AG09319 (cell line): Measurements from ENCODE around the gene TMEM171.

ENCODE experiments used
- DNase-seq: peaks from one replicate; pipeline ENCODE4 v3.0.0-alpha.2; 2010; ENCODE audit warnings: low read depth; ENCODE audit errors: extremely low read depth
- CTCF ChIP-seq: IDR thresholded peaks from 2 replicates; pipeline ENCODE4 v1.5.1; 2011; ENCODE audit warnings: low read depth, mild to moderate bottlenecking, inconsistent platforms, low read length, moderate library complexity

The TMEM171 gene

GRCh38 chr5:73139485-73139884 is 19.1 kb downstream of the TMEM171 start:
- no peak for DNase-seq
- TF ChIP-seq CTCF, result no peak

- no peak for TF ChIP-seq CTCF
- no peak for DNase-seq
Measured at GRCh38 chr5:73140801-73141200, 20.4 kb downstream of the TMEM171 start.

GRCh38 chr5:73142035-73142434 is 21.7 kb downstream of the TMEM171 start:
- DNase-seq, result no peak
- no peak for TF ChIP-seq CTCF

GRCh38 chr5:73143716-73144115 is 23.3 kb downstream of the TMEM171 start:
- TF ChIP-seq CTCF, result no peak
- DNase-seq, result no peak

- no peak for DNase-seq
- TF ChIP-seq CTCF, result no peak
Measured at GRCh38 chr5:73149540-73149939, 29.2 kb downstream of the TMEM171 start.

GRCh38 chr5:73150876-73151275 is 30.5 kb downstream of the TMEM171 start:
- no peak for TF ChIP-seq CTCF
- no peak for DNase-seq

- DNase-seq, result no peak
Measured at GRCh38 chr5:73151766-73152410, 31.5 kb downstream of the TMEM171 start.

More at GRCh38 chr5:73151766-73152410, 31.5 kb downstream of the TMEM171 start:
- TF ChIP-seq CTCF, result no peak
